GM12872 (cell line): ENCODE results near the gene ARFGAP3.

Experiments used
- TF ChIP-seq, protein P1 (sequence below): IDR thresholded peaks from 3 replicates; pipeline ENCODE4 v1.5.1; 2011; ENCODE audit warnings: low read depth, mild to moderate bottlenecking, low read length, moderate library complexity; ENCODE audit not compliant: insufficient read depth

ARFGAP3 gene

DNA sequence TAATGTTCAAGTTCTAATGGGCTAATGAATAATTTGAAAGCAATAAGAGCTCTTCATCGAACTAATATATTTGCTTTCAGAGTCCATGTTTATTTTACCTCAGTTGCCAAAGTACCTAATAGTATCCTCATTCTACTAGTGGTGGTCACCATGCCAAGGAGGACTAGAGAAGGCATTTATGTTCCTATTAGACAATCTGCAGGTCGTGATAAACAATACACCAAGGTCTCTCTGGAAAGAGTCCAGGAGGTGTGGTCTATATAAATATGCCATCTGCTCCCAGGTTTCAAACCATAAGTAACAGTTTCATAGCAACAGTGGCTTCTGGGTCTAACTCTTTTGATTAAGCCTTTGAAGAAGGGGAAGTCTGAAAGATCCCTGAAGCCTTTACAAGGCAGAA lies 42.9 kb downstream of the ARFGAP3 start:
- TF ChIP-seq, protein P1, sequence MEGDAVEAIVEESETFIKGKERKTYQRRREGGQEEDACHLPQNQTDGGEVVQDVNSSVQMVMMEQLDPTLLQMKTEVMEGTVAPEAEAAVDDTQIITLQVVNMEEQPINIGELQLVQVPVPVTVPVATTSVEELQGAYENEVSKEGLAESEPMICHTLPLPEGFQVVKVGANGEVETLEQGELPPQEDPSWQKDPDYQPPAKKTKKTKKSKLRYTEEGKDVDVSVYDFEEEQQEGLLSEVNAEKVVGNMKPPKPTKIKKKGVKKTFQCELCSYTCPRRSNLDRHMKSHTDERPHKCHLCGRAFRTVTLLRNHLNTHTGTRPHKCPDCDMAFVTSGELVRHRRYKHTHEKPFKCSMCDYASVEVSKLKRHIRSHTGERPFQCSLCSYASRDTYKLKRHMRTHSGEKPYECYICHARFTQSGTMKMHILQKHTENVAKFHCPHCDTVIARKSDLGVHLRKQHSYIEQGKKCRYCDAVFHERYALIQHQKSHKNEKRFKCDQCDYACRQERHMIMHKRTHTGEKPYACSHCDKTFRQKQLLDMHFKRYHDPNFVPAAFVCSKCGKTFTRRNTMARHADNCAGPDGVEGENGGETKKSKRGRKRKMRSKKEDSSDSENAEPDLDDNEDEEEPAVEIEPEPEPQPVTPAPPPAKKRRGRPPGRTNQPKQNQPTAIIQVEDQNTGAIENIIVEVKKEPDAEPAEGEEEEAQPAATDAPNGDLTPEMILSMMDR: no peak

DNA sequence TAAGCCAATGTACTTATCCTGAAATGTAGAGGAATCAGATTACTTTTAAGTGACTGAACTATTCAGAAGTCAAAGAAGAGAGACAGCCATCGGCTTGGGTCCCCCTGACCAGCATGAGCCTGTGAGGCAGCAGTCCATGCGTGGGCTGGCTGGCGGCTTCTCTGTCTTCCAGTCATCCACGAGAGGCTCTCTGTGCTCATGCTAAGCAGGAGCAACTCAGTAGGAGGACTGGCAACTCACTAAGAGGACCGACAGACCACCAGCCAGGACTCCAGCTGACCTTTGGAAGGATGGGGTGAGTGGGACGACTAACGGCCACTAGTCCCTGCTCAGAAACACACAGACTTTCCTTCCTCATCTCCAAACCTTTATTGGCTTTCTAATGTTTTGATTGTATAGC lies 43.6 kb downstream of the ARFGAP3 start:
- TF ChIP-seq, protein P1: no peak

DNA sequence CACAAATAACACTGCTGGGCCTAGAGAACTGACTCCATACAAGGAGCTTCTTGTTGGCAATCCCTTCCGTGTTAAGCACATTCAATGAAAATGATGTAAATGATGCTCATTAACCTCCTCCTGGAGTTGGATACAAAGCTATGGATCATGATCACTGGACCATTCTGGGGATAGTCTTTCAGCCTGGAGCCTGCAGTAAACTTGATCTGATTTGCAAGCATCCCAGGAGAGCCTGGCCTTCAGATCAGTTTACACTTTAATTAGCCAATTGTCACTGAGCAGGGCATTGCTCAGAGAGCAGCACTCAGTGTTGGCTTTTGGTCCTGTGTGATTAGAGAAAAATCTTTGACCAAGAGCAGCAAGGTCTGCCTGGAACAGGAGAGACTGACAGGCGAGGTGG lies 45.6 kb downstream of the ARFGAP3 start:
- TF ChIP-seq, protein P1: no peak

DNA sequence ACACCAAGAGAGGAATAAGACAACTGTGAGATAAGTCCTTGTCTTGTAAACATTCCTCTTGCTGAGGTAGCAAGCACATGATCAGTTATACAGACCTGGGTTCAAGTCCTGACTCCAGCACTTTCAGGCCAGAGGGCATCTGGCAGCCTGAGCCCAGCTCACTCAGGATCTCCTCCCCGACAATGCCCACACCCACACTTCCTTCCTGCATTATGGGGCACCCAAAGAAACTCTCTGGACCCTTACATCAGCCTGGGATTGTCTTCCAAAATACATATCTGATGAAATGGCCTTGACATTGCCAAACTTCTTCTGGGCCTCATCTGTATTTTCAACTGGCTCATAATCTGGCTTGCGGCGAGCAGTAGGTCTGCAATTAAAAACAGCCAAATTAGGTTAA lies 48.6 kb downstream of the ARFGAP3 start:
- TF ChIP-seq, protein P1: no peak

DNA sequence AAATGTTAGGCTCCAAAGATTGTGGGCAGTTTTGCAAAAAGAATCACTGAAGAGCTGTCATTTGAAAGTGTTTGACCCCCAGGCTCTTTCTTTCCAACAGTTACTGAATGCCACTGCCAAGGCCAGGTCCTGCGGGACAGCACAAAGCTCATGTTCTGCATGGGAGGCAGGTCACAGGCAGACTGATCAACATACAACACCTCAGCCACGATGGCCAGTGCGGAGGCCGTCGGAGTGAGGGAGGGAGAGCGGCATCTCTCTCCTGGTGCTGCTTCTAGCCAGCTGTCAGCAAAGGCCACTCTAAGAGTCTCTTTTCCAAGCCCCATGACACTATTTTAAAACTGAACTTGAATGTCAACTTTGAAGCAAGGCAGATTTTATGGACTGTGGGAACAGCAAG lies 49.9 kb downstream of the ARFGAP3 start:
- TF ChIP-seq, protein P1: no peak

DNA sequence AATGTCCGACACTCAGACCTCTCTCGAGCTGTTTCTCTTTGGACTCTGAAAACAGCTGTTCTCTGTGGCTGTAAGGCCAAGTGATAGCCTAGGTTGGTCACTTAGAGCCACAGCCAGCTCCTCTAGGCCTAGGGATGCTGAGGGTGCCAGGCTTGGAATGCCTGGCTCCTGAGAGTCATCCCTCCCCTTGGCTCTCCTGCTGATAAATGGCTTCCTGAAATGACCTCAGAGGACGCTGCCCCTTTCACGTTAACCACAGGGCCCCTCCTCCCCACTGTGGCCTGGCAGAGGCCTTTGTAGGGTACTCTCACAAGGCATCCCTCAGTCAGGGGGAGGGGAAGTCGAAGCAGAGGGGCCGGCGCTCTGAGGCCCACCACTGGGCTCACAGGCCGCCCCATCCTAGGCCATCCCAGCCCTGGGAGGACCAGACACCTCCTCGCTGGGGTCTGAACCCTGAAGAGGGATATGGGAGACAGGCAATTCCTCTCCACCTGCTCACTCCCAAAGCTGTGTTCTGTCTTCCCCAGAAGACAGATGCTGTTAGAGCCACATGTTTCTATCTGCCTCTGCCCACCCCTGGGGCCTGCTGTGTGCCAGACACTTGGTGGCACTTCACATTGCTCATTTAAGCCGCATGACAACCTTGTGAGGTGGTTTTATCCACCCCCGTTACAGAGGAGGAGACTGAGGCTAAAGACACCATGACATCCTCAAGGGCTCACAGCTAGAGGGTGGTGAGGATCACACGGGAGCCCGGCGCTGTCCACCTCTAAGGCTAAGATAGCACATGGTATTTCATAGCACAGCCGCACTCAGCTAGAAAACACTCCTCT lies 50.9 kb downstream of the ARFGAP3 start:
- TF ChIP-seq, protein P1: no peak

DNA sequence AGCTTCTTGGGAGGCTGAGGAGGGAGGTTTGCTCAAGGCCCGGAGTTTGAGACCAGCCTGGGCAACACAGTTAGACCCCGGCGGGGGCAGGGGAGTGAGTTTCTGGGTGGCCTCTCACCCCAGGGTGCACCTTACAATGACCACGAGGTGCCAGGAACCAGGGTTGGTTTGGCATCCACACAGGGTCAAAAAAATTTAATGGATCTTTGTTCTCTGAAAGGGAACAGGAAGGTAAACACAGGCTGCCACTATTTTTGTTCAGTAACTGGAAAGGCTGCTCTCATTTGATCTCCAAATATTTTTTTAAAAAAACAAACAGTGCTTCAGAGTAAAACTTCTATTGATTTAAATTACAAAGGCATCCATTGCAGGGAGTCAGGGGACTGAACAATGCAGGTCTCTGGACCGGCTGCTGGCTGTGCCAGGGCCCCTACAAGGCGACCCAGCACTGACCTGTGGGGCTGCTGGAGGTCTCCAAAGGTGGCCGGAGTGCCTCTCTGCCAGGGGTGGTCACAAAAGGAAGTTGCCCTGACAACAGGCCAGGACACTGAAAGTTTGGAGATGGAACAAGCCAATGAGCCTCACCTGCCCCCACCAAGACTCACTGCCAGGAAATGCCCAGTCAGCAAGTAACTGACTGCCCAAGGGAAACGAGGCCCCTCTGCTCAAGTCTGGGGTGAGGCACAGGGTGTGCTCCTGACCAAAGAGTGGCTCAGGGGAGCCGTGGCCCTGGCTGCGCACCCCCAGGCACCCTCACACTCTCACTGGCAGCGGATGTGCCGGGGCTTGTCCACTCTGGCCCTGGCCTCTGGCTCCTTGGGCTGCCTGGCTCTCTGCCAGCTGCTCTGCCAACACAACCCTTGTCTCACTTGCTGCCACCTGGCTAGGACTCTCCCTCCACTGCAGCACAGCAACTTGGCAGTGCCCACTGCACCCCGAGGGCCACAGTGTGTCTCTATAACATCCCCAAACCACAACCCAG lies 51.8 kb downstream of the ARFGAP3 start:
- TF ChIP-seq, protein P1: no peak
